Endothelial cell of umbilical vein (primary cell): ENCODE data around the gene ARPC5L. TPM values are rescaled to one million over a fixed set of nuclear protein-coding genes. Genes with fewer than 3 reads are reported as not detected.

ENCODE experiments used
- BruUV-seq: library from RNA; stranded (reverse); fragments of 400-500 nt; replicated peaks from 2 replicates; lab custom pipeline; 2021; lab: Mats Ljungman, UMichigan
- CTCF ChIA-PET: fragments of 300-600, 350-600 bp; sonication (Branson Sonifier 250); formaldehyde crosslinking; loops from one replicate; lab custom pipeline; 2021; ENCODE audit warnings: antibody characterized with exemption, inconsistent platforms; lab: Charles Lee
- POLR2A ChIA-PET: fragments of 300-600, 350-600 bp; sonication (Branson Sonifier 250); formaldehyde crosslinking; loops from one replicate; lab custom pipeline; 2021; ENCODE audit warnings: antibody characterized with exemption, inconsistent platforms; lab: Charles Lee
- DNase-seq: peaks from one replicate; pipeline ENCODE4 v3.0.0-alpha.2; 2011; ENCODE audit warnings: low read depth, low spot score
- FAIRE-seq: peaks from 2 replicates; lab custom pipeline; 2011; peaks lifted over from hg19 to GRCh38; lab: Jason Lieb, UNC
- H2AFZ ChIP-seq: 2 replicates; pipeline ENCODE4 v1.6.0; 2012; ENCODE audit warnings: low read depth, low read length, control low read depth, inconsistent platforms
- H3K27ac ChIP-seq: 2 replicates; pipeline ENCODE4 v1.5.1; 2011; ENCODE audit warnings: low read depth, mild to moderate bottlenecking, control low read depth, low read length, moderate library complexity; ENCODE audit not compliant: insufficient read depth
- H3K27me3 ChIP-seq, 2 experiments: 2 replicates each; pipeline versions ENCODE4 v1.6.0 to v1.6.1; 2011; ENCODE audit warnings: low read length in 2 of 2, mixed read lengths in 1 of 2; ENCODE audit not compliant: control insufficient read depth in 2 of 2, insufficient read depth in 2 of 2
- H3K36me3 ChIP-seq, 2 experiments: 2 replicates in 1 of 2; 3 replicates in 1 of 2; pipeline ENCODE4 v1.5.1; 2011; ENCODE audit warnings: low read length in 2 of 2, mild to moderate bottlenecking in 1 of 2, moderate library complexity in 1 of 2; ENCODE audit not compliant: control insufficient read depth in 2 of 2, insufficient read depth in 2 of 2; ENCODE audit errors: extremely low read depth in 1 of 2
- H3K4me1 ChIP-seq: 3 replicates; pipeline ENCODE4 v1.5.1; 2011; ENCODE audit warnings: mild to moderate bottlenecking, low read length; ENCODE audit not compliant: control insufficient read depth, insufficient read depth; ENCODE audit errors: extremely low read depth
- H3K4me2 ChIP-seq: 2 replicates; pipeline ENCODE4 v1.6.1; 2011; ENCODE audit warnings: low read length, control low read depth, mixed read lengths; ENCODE audit not compliant: insufficient read depth
- H3K4me3 ChIP-seq, 3 experiments: fragments of 200-600 bp in 1 of 3; sonication (generic), shearing (Covaris generic) in 1 of 3; replicated peaks in 1 of 3; 2 replicates each; pipeline ENCODE4 v1.5.1; 2011 to 2016; ENCODE audit warnings: control low read depth in 3 of 3, low read length in 3 of 3, mild to moderate bottlenecking in 2 of 3, inconsistent platforms in 1 of 3, low read depth in 1 of 3, moderate library complexity in 1 of 3; ENCODE audit not compliant: insufficient read depth in 1 of 3
- H3K79me2 ChIP-seq: 2 replicates; pipeline ENCODE4 v1.6.0; 2012; ENCODE audit warnings: low read length, inconsistent platforms; ENCODE audit not compliant: control insufficient read depth, insufficient read depth
- H3K9ac ChIP-seq: replicated peaks from 2 replicates; pipeline ENCODE3; 2011; ENCODE audit warnings: low read length, control low read depth; ENCODE audit not compliant: insufficient read depth; ENCODE audit errors: extremely low read depth
- H3K9me1 ChIP-seq: replicated peaks from 3 replicates; pipeline ENCODE4 v1.6.0; 2011; ENCODE audit warnings: mild to moderate bottlenecking, low read length; ENCODE audit not compliant: control insufficient read depth, insufficient read depth; ENCODE audit errors: extremely low read depth
- H3K9me3 ChIP-seq: replicated peaks from 2 replicates; pipeline ENCODE4 v1.5.1; 2012; ENCODE audit warnings: low read length, inconsistent platforms; ENCODE audit not compliant: control insufficient read depth, insufficient read depth
- H4K20me1 ChIP-seq: replicated peaks from 2 replicates; pipeline ENCODE3; 2011; ENCODE audit warnings: mild to moderate bottlenecking, low read length; ENCODE audit not compliant: control insufficient read depth, insufficient read depth; ENCODE audit errors: extremely low read depth
- EZH2 ChIP-seq: IDR thresholded peaks from 2 replicates; pipeline ENCODE4 v1.6.1; 2012; ENCODE audit warnings: borderline replicate concordance, low read depth, mild to moderate bottlenecking, moderate library complexity, low read length, inconsistent platforms; ENCODE audit not compliant: severe bottlenecking
- FOS ChIP-seq: IDR thresholded peaks from 2 replicates; pipeline ENCODE4 v1.6.1; 2011; ENCODE audit warnings: mild to moderate bottlenecking, low read length, moderate library complexity, borderline replicate concordance; ENCODE audit not compliant: insufficient read depth
- GATA2 ChIP-seq: IDR thresholded peaks from 2 replicates; pipeline ENCODE4 v1.7.0; 2011; ENCODE audit warnings: low read depth, mild to moderate bottlenecking, moderate library complexity, mixed read lengths, low read length; ENCODE audit not compliant: insufficient read length, insufficient read depth
- JUN ChIP-seq: IDR thresholded peaks from 2 replicates; pipeline ENCODE4 v1.6.1; 2011; ENCODE audit warnings: borderline replicate concordance, low read depth; ENCODE audit not compliant: insufficient read length, insufficient read depth
- MYC ChIP-seq: IDR thresholded peaks from one replicate; pipeline ENCODE4 v1.6.1; 2011; ENCODE audit warnings: mild to moderate bottlenecking, low read depth, low read length
- POLR2A ChIP-seq: IDR thresholded peaks from 2 replicates; pipeline ENCODE4 v1.6.1; 2012; ENCODE audit warnings: low read depth, mild to moderate bottlenecking, control low read depth, low read length
- POLR2AphosphoS5 ChIP-seq: IDR thresholded peaks from 2 replicates; pipeline ENCODE4 v1.6.1; 2012; ENCODE audit warnings: low read depth, mild to moderate bottlenecking, control low read depth, low read length, moderate library complexity; ENCODE audit not compliant: insufficient read depth
- dilution Hi-C: fragments of 300-500 bp; cut with MboI; formaldehyde crosslinking; loops from one replicate; pipeline ENCODE4 v1.15.0; 2019; ENCODE audit warnings: low sequenced_read_pairs; ENCODE audit not compliant: extremely low pct_ligation_motif_present
- intact Hi-C: fragments of 100-400 bp; cut with micrococcal nuclease; formaldehyde crosslinking; loops from one replicate; pipeline ENCODE4 v1.10.0; 2022
- polyA plus RNA-seq, 4 experiments: library from polyadenylated mRNA; depleted of rRNA in 3 of 4; stranded (reverse) in 3 of 4; unstranded in 1 of 4; fragments of >200 nt; gene quantifications; 2 replicates each; pipeline versions ENCODE4 v1.2.1 to v1.2.3, GENCODE V29; 2011 to 2012; ENCODE audit warnings: missing spikeins in 1 of 4
- total RNA-seq: library from RNA; stranded (reverse); gene quantifications from 2 replicates; pipeline ENCODE4 v1.2.3, GENCODE V29; 2021
- TF ChIP-seq, protein P1 (sequence below), 2 donors: IDR thresholded peaks; 1 replicate in 1 of 2; 2 replicates in 1 of 2; pipeline ENCODE4 v1.5.1; 2011; ENCODE audit warnings: low read length in 2 of 2, mild to moderate bottlenecking in 2 of 2, moderate library complexity in 2 of 2, control low read depth in 1 of 2, inconsistent platforms in 1 of 2, low read depth in 1 of 2; ENCODE audit not compliant: insufficient read depth in 1 of 2; ENCODE audit errors: extremely low read depth in 1 of 2
- TF ChIP-seq, protein P2 (sequence below): IDR thresholded peaks from 2 replicates; pipeline ENCODE4 v1.6.1; 2011; ENCODE audit not compliant: insufficient read depth, insufficient read length

Gene ARPC5L
- total and polyA plus RNA-seq, 2 donors (not counting 3 experiments of a cell fraction or from before 2014, with no cell fraction given) = 60.7 to 68.1 TPM

DNA sequence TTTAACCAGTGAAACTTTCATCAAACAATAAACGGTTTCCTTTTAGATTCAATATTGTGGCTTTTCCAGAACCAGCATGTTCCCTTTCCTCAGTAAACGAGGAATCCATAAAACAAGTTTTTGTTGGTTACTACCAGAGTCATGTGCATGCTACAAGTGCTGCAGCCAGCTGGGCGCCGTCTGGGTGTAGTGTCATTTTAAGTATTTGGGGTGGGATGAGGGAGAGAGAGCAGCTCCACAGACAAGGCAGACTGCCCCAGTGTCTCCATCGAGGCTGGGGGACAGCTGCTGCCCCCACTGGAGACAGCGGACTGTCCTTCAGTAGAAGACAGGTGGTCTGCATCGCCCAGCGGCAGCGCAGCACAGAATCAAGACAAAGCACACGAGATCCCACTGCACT lies 17.3 kb downstream of the ARPC5L start:
- Histone ChIP-seq H3K4me1 (no peaks in the 10 kb centered on the region), H3K36me3 (peaks cover 28 to 45% of the 10 kb centered on the region in 2 experiments), H3K9me3 (no peaks in the 10 kb centered on the region), H3K27ac (no peak overlapping the region), H2AFZ (no peak overlapping the region), H3K9me1 (no peaks in the 10 kb centered on the region), H3K4me3 (no peak overlapping the region), H3K27me3 (no peaks in the 10 kb centered on the region), H3K79me2 (peaks cover 20% of the 10 kb centered on the region), H3K4me2 (no peak overlapping the region), H3K9ac (no peak overlapping the region), H4K20me1 (no peaks in the 10 kb centered on the region)
- intact Hi-C loops (no loop called here), dilution Hi-C loops (no loop called here)
- no peak for DNase-seq
- BruUV-seq = no TSS peak
- FAIRE-seq = no peak
- TF ChIP-seq POLR2A = no peak
- TF ChIP-seq MYC = no peak
- TF ChIP-seq POLR2AphosphoS5 = no peak
- TF ChIP-seq EZH2 = no peak
- TF ChIP-seq, protein P1, sequence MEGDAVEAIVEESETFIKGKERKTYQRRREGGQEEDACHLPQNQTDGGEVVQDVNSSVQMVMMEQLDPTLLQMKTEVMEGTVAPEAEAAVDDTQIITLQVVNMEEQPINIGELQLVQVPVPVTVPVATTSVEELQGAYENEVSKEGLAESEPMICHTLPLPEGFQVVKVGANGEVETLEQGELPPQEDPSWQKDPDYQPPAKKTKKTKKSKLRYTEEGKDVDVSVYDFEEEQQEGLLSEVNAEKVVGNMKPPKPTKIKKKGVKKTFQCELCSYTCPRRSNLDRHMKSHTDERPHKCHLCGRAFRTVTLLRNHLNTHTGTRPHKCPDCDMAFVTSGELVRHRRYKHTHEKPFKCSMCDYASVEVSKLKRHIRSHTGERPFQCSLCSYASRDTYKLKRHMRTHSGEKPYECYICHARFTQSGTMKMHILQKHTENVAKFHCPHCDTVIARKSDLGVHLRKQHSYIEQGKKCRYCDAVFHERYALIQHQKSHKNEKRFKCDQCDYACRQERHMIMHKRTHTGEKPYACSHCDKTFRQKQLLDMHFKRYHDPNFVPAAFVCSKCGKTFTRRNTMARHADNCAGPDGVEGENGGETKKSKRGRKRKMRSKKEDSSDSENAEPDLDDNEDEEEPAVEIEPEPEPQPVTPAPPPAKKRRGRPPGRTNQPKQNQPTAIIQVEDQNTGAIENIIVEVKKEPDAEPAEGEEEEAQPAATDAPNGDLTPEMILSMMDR (IDR thresholded peaks at IDR 0.05; ENCODE audit: extremely low read depth in 1 of 2, insufficient read depth in 1 of 2, low read depth in 1 of 2, low read length in 2 of 2) = no peak
- TF ChIP-seq, protein P2, sequence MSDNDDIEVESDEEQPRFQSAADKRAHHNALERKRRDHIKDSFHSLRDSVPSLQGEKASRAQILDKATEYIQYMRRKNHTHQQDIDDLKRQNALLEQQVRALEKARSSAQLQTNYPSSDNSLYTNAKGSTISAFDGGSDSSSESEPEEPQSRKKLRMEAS = no peak
- TF ChIP-seq JUN = no peak
- no peak for TF ChIP-seq FOS
- TF ChIP-seq GATA2 = no peak
- POLR2A ChIA-PET = no interaction called here
- CTCF ChIA-PET = interaction anchor here (1.2 to 2.0 kb wide), 4 partner anchors 15 to 102 kb away, joined by 3 to 6 read pairs (median 4); partner anchors contain the start of genes ARPC5L and OLFML2A
